ENCODE data around the gene EXOC4.

DNA sequence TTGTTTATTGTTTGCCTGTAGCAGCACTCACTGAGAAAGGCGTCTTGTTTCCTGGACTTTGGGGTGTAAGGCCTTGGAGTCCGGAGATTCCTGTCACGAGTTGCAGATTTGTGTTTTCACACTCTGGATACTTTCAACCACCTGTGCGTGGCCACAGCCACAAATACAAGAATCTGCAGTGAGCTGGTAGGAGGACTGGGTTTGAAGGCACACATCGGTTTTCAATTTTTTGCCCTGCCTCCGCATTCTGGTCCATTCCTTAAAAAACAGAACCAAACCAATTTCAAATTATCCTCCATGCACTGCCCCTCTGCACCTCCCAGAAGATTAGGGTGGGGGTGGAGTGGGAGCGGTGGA lies 619 bp downstream of the EXOC4 start:
- TF ChIP-seq, protein P1, sequence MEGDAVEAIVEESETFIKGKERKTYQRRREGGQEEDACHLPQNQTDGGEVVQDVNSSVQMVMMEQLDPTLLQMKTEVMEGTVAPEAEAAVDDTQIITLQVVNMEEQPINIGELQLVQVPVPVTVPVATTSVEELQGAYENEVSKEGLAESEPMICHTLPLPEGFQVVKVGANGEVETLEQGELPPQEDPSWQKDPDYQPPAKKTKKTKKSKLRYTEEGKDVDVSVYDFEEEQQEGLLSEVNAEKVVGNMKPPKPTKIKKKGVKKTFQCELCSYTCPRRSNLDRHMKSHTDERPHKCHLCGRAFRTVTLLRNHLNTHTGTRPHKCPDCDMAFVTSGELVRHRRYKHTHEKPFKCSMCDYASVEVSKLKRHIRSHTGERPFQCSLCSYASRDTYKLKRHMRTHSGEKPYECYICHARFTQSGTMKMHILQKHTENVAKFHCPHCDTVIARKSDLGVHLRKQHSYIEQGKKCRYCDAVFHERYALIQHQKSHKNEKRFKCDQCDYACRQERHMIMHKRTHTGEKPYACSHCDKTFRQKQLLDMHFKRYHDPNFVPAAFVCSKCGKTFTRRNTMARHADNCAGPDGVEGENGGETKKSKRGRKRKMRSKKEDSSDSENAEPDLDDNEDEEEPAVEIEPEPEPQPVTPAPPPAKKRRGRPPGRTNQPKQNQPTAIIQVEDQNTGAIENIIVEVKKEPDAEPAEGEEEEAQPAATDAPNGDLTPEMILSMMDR (IDR thresholded peaks at IDR 0.05) = no peak
- no peak for TF ChIP-seq POLR2A (IDR thresholded peaks at IDR 0.05; ENCODE audit: low read depth)
